Measurements from ENCODE around the gene SERPINB3.
"Not testable (repeated sequence)": the region's sequence is repeated elsewhere in the genome, so short reads cannot be mapped to it uniquely, and the experiment has no call there.

DNA sequence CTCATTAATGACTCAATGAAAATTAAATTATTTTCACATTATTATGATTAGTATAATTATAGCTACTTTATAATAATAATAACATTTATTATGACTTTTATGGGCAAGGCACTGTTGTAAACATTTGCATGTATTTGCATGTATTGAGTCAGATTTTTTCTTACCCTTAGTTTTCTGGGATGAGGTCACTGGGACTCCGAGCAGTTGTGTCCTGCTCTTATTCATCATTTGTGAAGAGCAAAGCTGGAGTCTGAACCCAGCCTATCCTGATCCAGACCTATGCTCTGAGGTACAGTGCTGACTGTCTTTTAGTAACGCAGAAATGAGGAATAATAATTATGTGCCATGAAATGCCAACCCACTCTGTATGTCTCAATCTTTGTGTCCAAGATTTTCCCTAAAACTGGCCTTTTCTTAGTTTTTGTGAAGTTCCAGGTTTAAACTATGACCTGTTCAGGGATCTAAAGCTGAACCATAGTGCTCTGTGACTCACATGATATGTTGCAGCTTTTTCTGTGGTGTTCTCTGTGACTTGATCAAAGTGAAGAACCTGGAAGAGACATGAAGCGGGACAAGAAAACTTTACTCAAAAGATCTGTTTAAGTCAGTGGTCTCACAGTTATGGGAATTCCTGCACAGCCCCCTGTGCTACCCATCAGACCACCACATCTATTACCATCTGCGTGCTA, 18.9 kb downstream of the SERPINB3 start:
- not testable (repeated sequence) for TF ChIP-seq POLR2AphosphoS5, POLR2A (IDR thresholded peaks at IDR 0.05)
- TF ChIP-seq, protein P1, sequence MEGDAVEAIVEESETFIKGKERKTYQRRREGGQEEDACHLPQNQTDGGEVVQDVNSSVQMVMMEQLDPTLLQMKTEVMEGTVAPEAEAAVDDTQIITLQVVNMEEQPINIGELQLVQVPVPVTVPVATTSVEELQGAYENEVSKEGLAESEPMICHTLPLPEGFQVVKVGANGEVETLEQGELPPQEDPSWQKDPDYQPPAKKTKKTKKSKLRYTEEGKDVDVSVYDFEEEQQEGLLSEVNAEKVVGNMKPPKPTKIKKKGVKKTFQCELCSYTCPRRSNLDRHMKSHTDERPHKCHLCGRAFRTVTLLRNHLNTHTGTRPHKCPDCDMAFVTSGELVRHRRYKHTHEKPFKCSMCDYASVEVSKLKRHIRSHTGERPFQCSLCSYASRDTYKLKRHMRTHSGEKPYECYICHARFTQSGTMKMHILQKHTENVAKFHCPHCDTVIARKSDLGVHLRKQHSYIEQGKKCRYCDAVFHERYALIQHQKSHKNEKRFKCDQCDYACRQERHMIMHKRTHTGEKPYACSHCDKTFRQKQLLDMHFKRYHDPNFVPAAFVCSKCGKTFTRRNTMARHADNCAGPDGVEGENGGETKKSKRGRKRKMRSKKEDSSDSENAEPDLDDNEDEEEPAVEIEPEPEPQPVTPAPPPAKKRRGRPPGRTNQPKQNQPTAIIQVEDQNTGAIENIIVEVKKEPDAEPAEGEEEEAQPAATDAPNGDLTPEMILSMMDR (IDR thresholded peaks at IDR 0.05), result not testable (repeated sequence)

Measured in suprapubic skin (tissue), 4 donors.